DMS53 treated with DMSO at 0.1 percent for 48 hours (cell line): Measurements from ENCODE around the gene OBP2A.
A peak's percentile ranks its signal among the peaks of the same experiment; 100 is the strongest.

Source experiments
- DNase-seq: peaks from one replicate; lab custom pipeline; 2025; ENCODE audit not compliant: unreplicated experiment; lab: John Stamatoyannopoulos, UW

Gene OBP2A

DNA sequence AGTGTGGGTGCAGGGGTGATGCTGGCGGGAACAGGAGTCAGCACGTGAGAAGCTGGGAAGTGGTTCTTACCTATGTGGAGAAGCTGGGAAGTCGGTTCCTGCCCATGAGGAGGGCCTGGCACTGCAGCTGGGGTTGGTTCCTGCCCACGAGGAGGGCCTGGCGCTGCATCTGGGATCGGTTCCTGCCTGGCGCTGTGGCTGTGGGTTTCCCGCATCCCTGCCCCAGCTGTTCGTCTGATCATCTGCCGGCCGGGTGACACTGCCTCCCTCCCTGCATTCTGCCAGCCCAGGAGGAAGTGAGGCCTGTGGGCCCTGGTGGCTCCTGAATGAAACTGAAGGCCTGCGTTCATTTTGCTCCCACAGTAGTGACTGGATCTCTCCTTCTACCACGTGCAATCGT is 5.1 kb downstream of the OBP2A start:
- no peak for DNase-seq

DNA sequence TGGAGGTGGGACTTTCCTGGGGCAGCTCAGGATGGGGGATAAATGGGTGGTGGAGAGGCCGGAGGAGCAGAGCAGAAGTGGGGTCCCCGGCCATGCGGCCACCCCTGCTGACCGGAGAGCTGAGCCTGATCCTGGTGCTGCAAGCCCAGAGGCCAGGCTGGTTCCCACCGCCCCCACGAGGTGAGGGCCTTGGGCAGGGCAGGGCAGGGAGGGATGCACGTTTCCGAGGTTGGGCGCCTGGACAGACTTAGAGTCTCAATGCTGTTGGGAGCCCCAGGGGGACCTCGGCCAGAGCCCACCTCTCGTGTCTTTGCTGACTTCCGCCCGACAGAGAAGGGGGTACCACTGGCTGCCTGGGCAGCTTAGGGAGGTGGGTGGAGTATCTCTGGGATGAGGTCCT is 5.5 kb downstream of the OBP2A start:
- DNase-seq = no peak

DNA sequence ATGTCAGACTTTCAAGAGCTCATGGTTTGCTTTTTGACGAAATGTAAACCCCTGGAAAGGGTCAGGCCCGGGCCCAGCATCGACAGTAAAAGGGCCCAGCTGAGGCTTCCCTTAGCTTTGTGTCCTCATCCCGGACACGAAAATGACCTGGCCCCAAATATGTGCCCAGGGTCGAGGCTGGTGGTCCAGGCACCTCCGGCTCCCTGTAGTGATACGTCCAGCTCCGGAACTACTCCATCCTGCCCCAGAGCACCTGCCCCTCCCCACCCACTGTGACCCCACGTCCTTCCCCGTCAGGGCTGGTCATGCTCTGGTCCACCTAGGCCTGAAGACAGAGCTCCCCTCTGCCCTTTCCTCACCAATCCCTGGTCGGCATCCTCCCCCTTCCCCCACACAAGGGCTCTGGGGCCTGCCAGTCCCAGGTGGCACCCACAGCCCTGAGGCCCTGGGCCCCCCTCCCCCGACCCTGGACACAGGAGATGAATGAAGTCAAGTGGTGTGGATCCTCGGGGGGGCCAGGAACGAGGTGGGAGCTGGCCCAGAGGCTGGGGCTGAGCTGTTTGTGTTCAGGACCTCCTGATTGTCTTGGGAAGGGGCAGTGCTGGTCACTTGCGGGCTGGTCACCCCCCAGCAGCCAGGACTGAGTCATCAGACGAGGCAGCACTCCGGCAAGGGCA is 6.2 kb downstream of the OBP2A start:
- DNase-seq = no peak

DNA sequence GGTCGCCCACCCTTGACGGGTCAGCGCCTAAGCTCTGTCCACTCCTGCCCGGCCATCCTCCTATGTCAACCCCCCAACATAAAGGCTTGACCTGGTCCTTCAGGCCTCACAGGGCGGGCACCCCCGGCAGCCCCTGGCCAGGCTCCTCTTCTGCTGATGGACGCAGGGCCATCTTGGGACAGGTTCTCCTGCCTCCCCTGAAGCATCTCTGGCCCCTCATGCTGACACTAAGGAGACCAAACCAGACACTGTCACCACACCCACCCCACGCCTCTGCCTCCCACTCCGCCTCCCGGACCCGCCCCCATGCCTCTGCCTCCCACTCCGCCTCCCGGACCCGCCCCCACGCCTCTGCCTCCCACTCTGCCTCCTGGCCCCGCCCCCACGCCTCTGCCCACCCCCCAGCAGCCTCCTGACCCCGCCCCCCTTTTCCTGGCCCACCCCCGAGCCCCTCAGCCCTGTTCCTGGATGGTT is 6.8 kb downstream of the OBP2A start:
- no peak for DNase-seq

DNA sequence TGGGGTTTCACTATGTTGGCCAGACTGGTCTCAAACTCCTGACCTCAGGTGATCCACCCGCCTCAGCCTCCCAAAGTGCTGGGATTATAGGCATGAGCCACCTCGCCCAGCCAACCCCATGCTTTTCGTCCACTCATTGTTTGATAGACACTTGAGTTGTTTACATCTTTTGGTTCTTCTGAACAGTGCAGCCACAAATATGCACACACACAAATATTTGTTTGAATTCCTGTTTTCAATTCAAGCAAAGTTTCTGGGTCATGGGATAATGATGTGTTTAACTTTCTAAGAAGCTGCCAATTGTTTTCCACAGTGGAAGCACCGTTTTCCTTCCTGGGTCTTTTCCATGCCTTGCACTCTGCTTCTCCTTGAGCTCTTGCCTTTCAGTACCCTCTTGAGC is 8.8 kb downstream of the OBP2A start:
- no peak for DNase-seq

DNA sequence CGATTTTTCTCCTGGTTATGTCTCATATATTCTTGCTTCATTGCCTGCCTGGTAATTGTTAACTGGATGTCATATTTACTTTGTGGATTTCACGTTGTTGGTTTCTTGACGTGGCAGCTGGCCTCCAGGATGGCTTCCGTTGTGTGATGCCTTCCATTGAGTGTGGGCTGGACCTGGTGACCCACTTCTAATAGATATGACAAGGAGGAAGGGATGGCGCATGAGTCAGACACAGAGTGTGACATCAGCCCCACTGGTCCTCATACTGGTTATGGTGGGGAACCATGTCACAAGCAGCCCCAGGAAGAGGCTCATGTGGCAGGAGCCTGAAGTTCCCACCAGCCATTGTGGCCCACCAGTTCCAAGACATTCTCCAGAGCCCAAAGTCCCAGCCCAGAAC is 9.3 kb downstream of the OBP2A start:
- peak; percentile 9 for DNase-seq

DNA sequence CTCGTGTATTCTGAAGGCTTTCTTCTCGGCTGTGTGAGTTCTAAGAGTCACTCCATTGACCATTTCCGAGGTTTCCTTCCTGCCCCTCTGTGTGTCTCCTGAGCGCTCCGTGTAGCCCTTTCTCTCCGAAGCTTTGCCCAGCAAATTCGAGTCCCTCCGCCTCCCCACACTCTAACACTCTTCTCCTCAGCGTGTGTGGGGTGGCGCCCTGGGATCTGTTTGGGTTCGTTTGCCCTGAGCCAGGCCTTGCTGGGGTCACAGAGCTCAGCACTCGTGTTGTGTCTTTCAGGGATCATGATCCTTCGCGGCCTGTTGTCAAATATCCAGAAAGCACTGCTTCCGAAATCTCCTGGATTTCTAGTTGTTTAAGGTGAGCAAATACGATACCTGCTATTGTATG is 10.0 kb downstream of the OBP2A start:
- DNase-seq = no peak

DNA sequence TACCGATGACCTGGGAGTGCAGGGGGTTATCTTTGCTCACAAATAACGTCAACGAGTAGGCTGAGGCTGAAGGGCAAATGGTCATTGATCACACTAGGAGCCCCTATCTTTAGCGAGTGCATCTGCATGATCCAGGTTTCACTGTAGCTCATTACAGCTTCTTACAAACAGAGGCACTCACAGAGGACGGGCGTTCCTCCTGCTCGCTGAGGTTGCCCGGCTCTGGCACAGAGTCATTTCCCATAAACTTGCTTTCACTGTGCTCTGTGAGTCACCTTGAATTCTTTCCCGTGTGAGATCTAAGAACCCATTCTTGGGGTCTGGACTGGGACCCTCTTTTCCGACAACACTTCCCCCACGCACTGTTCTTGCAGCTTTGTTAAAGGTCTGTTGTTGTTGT is 13.7 kb downstream of the OBP2A start:
- DNase-seq = no peak

DNA sequence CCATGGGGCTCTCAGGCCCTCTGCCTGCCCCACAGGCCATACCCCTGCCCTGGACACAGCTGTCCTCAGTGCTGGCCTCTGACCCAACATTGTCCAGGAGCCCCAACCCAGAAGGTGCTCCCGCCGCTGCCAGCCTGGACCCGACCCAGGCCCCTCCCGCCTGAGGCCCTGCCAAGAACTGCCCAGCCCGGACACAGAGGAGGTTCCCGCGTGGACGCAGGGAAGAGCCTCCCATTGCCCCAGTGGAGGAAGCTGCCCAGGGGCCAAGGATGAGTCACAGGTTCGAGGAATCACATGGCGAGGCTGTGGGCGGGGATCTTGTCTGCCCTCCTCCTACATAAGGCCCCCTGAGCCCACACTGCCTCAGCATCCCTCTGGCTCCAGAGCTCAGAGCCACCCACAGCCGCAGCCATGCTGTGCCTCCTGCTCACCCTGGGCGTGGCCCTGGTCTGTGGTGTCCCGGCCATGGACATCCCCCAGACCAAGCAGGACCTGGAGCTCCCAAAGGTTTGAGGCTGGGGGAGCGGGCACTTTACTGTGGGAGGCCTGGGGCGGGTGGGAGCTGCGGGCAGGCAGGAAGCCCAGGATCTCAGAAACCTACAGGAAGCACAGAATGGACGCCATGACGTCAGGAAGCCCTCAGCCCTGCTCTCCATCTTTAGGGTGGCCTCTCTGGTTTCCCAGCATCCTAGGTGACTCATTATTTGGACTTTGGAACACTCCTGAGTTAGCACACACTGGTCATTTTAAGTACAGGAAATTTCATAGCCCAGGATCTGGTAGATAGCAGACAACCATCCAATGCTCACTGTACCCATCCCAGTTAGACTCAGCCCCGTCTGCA is 15.7 kb downstream of the OBP2A start, which contains the start of gene PAEP:
Gene PAEP (plus strand): TSS at position 366 of the 844 bp plus-strand sequence.
- no peak for DNase-seq

DNA sequence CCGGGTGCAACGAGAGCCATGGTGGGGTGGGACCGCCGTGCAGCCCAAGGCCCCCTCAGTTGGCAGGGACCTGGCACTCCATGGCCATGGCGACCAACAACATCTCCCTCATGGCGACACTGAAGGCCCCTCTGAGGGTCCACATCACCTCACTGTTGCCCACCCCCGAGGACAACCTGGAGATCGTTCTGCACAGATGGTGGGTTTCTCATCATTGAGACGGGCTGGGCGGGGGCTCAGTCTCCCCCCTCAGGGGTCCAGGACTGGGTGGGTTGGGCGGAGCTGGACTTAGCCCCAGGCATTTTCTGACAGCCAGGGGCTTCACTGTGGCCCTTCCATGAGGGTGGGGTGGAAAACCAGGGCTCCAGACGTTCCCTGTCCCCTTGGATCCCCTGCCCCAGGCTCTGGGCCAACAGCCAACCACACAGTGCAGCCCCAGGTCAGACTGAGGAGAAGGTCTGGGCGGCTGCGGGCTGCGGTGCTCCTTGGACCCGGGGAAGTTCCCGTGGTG is 16.4 kb downstream of the OBP2A start:
- DNase-seq = no peak

DNA sequence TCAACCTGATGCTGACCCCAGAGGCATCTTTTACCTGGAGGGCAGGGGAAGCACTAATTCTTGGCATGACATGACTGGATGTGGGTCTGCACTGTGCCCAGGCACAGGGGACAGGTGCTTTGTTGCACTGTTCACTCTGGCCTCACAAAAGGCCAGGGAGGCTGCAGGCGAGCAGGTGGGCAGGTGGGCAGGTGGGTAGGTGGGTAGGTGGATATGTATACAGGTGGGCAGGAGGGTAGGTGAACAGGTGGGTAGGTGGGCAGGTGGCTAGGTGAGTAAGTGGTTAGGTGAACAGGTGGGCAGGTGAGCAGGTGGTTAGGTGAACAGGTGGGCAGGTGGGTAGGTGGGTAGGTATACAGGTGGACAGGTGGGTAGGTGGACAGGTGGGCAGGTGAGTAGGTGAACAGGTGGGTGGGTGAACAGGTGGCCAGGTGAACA is 17.1 kb downstream of the OBP2A start:
- DNase-seq = no peak

DNA sequence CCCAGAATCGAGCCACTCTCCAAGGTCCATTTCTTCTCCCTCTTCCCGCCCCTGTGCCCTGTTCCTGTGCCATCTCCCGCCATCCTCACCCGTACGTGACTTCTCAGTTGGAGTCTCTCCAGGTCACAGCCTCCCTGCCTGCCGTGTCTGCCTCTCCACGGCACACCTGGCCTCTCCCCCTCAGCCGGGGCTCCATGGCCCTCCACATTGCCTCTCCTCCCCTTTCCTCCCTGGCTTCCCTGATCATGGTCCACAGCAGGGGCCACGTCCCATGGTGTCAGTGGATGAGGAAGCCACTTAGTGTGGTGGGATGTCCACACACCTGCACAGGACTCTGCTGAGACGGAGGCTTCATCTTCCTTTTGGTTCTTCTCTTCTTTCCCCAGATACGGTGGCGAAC is 17.9 kb downstream of the OBP2A start:
- no peak for DNase-seq

DNA sequence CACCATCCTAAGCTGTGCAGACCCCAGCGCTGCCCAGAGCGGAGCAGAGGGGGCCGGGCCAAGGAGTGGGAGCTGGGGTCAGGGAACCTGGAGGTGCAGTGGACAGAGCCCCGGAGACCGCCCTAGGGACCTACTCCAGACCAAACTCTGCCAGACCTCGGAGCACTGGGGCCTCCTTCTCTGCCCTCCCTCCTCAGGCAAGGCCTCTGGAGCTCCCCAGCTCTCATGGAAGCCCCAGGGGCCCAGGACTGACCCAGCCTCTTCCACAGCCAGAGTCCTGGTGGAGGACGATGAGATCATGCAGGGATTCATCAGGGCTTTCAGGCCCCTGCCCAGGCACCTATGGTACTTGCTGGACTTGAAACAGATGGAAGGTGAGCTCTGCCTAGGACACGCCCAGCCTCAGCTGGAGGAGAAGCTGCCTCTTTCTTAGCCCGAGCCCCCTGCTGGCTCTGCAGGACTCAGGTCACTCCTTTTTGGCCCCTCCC is 19.3 kb downstream of the OBP2A start:
- DNase-seq = no peak

DNA sequence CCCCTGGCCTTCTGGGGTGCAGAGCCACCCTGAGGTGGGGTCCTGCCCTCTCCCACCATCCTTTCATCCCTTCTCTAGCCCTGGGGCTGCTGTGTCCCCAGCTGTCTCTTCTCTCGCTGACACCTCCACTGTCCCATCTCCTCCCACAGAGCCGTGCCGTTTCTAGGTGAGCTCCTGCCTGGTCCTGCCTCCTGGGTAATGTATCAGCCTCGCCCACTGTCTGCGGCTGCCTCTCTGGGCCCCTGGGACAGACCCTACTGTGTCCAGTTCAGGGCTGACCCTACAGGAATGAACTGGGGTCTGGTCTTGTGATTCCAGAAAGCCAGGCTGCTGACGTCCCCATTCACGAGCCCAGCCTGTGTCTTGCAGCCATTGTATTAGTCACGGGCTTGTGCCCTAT is 19.7 kb downstream of the OBP2A start:
- DNase-seq = no peak

DNA sequence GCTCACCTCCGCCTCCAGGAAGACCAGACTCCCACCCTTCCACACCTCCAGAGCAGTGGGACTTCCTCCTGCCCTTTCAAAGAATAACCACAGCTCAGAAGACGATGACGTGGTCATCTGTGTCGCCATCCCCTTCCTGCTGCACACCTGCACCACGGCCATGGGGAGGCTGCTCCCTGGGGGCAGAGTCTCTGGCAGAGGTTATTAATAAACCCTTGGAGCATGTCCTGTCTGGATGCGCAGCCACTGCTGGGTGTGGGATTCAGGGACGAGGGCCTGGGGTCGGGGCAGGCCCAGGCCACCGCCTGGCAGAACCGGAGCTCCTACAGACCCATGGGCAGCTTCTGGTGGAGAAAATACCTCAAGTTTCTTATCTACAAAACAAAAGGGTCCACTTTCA is 20.6 kb downstream of the OBP2A start:
- no peak for DNase-seq

DNA sequence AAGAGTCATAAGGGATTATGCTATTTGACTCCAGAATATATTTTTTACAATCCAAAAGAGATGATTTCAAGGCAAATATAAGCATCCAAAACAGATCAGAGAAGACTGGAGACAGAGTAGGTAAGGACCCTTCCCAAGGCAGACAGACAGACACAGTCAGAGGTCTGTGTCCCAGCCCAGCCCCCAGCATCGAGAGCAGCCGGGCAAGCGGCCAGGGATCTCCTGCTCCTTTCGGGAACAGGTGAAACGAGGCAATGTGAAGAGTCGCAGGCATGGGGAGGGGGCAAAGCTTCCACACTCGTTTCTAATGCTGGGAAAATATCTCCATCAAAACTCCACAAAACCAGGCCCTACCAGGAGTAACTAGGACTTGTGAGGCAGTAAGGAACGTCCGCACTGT is 21.4 kb downstream of the OBP2A start:
- no peak for DNase-seq

DNA sequence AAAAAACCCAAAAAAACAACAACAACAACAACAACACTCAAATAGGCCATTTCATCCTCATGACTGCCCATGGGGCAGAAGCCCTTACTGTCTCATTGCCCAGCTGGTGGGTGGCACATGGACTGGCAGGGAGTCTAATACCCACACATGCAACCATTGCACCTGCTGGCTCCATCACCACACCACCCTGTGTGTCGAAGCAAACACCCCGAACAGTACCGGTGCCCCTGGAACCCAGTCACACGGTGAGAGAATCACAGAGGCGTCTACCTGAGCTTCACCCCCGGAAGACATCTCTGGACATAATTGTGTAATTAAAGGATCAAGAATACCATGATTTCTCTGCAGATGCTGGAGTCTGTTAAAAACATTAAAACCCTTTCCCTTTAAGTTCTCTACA is 22.1 kb downstream of the OBP2A start:
- no peak for DNase-seq

DNA sequence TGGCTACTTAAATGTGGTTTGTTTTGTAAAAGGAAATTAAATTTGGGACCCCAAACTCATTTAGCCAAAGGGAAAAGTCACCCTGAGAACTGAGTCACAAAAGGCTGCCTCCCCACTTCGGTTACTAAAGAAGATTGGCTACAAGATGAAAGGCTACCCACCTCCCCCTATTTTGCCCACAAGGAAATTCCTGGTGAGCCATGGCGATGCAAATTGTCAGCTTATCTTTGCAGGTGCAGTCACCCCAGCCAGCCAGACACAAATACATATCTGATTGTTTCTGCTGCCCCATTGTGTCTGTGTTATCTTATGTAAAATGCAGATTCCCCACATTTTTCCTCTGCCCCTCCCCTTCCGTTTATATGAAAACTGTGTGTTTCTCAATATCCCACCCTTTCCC is 24.5 kb downstream of the OBP2A start:
- no peak for DNase-seq

DNA sequence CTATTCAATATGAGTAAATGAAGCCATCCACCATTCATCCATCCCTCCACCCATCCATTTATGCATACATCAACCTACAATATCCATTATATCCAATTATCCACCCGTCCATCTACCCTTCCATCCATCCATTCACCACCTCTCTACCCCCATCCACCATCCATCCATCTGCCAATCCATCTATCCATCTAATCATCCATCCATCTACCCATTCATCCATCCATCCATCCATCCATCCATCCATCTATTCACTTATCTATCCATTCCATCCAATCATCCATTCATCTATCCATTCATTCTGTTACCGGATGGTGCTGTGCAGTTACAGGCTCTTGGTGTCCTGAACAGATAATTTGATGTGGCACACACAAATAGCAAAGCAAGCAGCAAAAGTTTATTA is 26.3 kb downstream of the OBP2A start:
- DNase-seq = no peak

DNA sequence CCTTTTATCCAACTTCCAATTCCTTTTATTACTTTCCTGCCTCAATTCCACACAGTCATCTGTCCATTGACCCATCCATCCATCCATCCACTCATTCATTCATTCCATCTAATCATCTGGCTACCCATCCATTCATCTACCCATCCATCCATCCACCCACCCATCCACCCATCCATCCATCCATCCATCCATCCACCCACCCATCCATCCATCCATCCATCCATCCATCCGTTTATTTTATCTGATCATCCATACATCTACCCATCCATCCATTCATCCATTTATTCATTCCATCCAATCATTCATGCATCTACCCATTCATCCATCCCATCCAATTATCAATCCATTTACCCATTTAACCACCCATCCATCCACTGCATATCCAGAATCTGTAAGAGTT is 27.2 kb downstream of the OBP2A start:
- DNase-seq = no peak

DNA sequence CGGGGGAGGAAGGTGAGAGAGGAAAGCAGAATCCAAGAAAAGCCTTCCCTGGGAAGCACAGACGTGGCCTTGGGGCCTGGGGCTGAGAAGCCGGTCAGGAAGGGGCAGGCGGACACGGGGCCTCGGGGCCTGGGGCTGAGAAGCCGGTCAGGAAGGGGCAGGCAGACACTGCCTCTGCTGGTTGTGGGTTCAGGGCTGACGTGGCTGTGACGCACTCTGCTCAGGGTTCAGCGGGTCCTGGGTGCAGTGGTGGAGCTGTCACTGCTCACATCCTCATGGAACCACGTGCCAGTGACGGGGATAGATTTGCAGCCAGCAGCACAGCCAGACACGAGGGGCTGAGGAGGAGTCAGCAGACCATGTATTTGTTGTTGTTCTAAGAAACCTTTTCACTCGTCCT is 28.4 kb downstream of the OBP2A start:
- no peak for DNase-seq

DNA sequence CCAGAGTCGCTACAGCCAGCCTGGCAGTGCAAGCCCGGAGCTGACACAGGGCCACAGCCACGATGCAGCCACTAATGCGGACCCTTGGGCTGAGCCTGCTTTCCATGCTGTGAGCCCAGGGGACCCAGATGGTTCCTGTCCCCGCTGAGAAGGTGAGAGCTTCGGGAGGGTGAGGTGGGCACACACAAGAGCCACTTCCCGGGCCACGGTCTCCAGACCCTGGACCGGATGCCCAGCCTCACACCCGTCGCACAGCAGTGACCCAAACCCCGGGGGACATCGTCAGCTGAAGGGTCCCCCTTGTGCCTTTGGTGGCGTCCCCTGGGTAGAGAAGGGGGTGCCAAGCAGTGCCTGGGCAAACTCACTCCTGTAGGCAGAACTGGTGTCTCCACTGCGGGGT is 29.0 kb downstream of the OBP2A start:
- DNase-seq = no peak
